T-helper 1 cell treated with Interleukin-12 subunit alpha and Interleukin-12 subunit beta and Interleukin-4 antibody, amounts not matched to agents 30 μg/mL and 1 μg/mL, for 36 hours (primary cell): Measurements from ENCODE around the gene ZNF213.
A peak's percentile ranks its signal among the peaks of the same experiment; 100 is the strongest.

ENCODE experiments used
- H3K27ac Mint-ChIP-seq: one replicate; pipeline ENCODE4 v1.8.0; 2021; ENCODE audit warnings: mild to moderate bottlenecking, mixed read lengths
- H3K27me3 Mint-ChIP-seq: one replicate; pipeline ENCODE4 v1.8.0; 2021; ENCODE audit warnings: low read depth, mixed read lengths
- H3K36me3 Mint-ChIP-seq: one replicate; pipeline ENCODE4 v1.8.0; 2021; ENCODE audit warnings: low read depth, mixed read lengths
- H3K4me1 Mint-ChIP-seq: one replicate; pipeline ENCODE4 v1.8.0; 2021; ENCODE audit warnings: low read depth, mixed read lengths
- H3K4me3 Mint-ChIP-seq: one replicate; pipeline ENCODE4 v1.8.0; 2021; ENCODE audit warnings: mild to moderate bottlenecking, moderate library complexity, mixed read lengths
- H3K9me3 Mint-ChIP-seq: one replicate; pipeline ENCODE4 v1.8.0; 2021; ENCODE audit warnings: mixed read lengths

ZNF213 gene

GRCh38 chr16:3118204-3118790, 16.5 kb upstream of the ZNF213 start:
- Mint-ChIP-seq H3K27ac (no peak overlapping the region), H3K4me1 (peaks cover 2% of the 10 kb centered on the region), H3K36me3 (peaks cover 2% of the 10 kb centered on the region), H3K27me3 (no peaks in the 10 kb centered on the region), H3K9me3 (no peaks in the 10 kb centered on the region), H3K4me3 (no peak overlapping the region)

- no peak overlapping the region for H3K27ac Mint-ChIP-seq
- no peaks in the 10 kb centered on the region for H3K36me3 Mint-ChIP-seq
- H3K27me3 Mint-ChIP-seq: no peaks in the 10 kb centered on the region
- H3K4me3 Mint-ChIP-seq: no peak overlapping the region
- H3K9me3 Mint-ChIP-seq: no peaks in the 10 kb centered on the region
- H3K4me1 Mint-ChIP-seq: peaks cover 7% of the 10 kb centered on the region
These were observed 16.0 kb upstream of the ZNF213 start for GRCh38 chr16:3118846-3119245.

GRCh38 chr16:3119286-3119685, 15.5 kb upstream of the ZNF213 start:
- Mint-ChIP-seq H3K4me3 (no peak overlapping the region), H3K27me3 (no peaks in the 10 kb centered on the region), H3K27ac (no peak overlapping the region), H3K36me3 (no peaks in the 10 kb centered on the region), H3K4me1 (peaks cover 7% of the 10 kb centered on the region), H3K9me3 (no peaks in the 10 kb centered on the region)

DNA sequence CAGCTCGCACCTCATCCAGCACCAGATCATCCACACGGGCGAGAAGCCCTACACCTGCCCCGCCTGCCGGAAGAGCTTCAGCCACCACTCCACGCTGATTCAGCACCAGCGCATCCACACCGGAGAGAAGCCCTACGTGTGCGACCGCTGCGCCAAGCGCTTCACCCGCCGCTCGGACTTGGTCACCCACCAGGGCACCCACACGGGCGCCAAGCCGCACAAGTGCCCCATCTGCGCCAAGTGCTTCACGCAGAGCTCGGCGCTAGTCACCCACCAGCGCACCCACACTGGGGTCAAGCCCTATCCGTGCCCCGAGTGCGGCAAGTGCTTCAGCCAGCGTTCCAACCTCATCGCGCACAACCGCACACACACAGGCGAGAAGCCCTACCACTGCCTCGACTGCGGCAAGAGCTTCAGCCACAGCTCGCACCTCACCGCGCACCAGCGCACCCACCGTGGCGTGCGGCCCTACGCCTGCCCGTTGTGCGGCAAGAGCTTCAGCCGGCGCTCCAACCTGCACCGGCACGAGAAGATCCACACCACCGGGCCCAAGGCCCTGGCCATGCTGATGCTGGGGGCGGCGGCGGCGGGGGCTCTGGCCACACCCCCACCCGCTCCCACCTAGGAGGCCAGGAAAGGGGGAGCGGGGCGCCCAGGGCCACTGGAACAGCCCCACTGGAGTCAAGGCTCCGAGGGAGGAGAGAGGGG, 15.0 kb upstream of the ZNF213 start:
- peaks cover 10% of the 10 kb centered on the region for H3K4me1 Mint-ChIP-seq
- no peak overlapping the region for H3K27ac Mint-ChIP-seq
- no peaks in the 10 kb centered on the region for H3K9me3 Mint-ChIP-seq
- H3K36me3 Mint-ChIP-seq: peaks cover 2% of the 10 kb centered on the region
- H3K4me3 Mint-ChIP-seq: no peak overlapping the region
- no peaks in the 10 kb centered on the region for H3K27me3 Mint-ChIP-seq

- Mint-ChIP-seq H3K9me3 (no peaks in the 10 kb centered on the region), H3K27me3 (no peaks in the 10 kb centered on the region), H3K4me1 (peaks cover 14% of the 10 kb centered on the region), H3K36me3 (peaks cover 5% of the 10 kb centered on the region), H3K27ac (no peak overlapping the region), H3K4me3 (no peak overlapping the region)
These were observed 14.4 kb upstream of the ZNF213 start for GRCh38 chr16:3120435-3120834.

DNA sequence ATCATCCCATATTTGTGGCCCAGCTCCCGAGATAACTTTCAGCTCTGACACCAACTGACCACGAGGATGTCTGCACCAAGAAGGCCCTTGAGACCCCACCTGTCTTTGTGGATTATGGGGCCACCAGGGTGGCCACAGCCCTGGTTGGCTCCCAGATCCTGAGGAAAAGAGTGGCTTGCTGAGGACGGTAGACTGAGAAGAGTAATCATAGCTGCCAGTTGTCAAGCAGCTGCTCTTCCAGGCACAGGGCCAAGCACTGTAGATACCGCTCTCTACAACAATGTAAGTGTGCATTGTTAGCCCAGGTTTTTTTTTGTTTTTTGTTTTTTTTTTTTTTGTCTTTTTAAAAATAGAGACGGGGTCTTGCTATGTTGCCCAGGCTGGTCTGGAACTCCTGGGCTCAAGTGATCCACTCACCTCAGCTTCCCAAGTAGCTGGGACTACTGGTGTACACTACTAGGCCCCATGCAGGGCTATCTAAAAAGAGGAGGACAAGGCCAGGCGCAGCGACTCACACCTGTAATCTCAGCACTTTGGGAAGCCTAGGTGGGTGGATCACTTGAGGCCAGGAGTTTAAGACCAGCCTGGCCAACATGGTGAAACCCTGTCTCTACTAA, 12.9 kb upstream of the ZNF213 start:
- H3K27me3 Mint-ChIP-seq: no peaks in the 10 kb centered on the region
- H3K9me3 Mint-ChIP-seq: no peaks in the 10 kb centered on the region
- H3K36me3 Mint-ChIP-seq: peaks cover 10% of the 10 kb centered on the region
- H3K4me1 Mint-ChIP-seq: peaks cover 22% of the 10 kb centered on the region
- H3K4me3 Mint-ChIP-seq: no peak overlapping the region
- no peak overlapping the region for H3K27ac Mint-ChIP-seq

DNA sequence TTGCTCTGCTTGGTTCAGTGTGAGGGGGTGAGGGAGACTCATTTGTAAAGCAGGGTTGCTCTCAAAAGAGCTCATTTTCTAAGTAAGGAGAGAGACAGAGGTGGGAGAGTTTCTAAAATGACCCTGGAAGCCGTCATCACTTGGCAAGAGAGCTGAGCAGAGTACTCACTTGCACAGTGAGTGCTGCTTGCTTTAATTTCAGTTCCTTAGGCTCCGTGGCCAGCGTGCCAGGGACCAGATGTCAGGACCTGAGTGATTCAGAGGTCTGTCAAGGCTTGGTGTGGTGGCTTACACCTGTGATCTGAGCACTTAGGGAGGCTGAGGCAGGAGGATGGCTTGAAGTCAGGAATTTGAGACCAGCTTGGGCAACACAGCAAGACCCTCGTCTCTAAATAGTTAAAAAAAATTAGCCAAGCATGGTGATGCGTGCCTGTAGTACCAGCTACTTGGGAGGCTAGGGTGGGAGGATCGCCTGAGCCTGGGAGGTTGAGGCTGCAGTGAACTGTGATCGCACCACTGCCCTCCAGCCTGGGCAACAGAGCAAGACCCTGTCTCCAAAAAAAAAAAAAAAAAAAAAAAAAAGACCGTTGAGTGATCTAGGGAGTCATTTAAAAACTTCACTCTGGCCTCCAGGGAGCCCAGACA, 11.8 kb upstream of the ZNF213 start:
- peaks cover 16% of the 10 kb centered on the region for H3K36me3 Mint-ChIP-seq
- H3K4me1 Mint-ChIP-seq: peaks cover 31% of the 10 kb centered on the region
- H3K4me3 Mint-ChIP-seq: peak overlapping the region; percentile 95
- peak overlapping the region; percentile 82 for H3K27ac Mint-ChIP-seq
- H3K27me3 Mint-ChIP-seq: no peaks in the 10 kb centered on the region
- H3K9me3 Mint-ChIP-seq: no peaks in the 10 kb centered on the region

GRCh38 chr16:3123986-3124886, 10.6 kb upstream of the ZNF213 start:
- H3K4me1 Mint-ChIP-seq: peaks cover 34% of the 10 kb centered on the region
- peak overlapping the region; percentile 95 for H3K4me3 Mint-ChIP-seq
- H3K27ac Mint-ChIP-seq: peak overlapping the region; percentile 94
- no peaks in the 10 kb centered on the region for H3K27me3 Mint-ChIP-seq
- H3K36me3 Mint-ChIP-seq: peaks cover 16% of the 10 kb centered on the region
- no peaks in the 10 kb centered on the region for H3K9me3 Mint-ChIP-seq

GRCh38 chr16:3127745-3128144, 7.1 kb upstream of the ZNF213 start:
- H3K4me3 Mint-ChIP-seq: peak overlapping the region; percentile 68
- peaks cover 22% of the 10 kb centered on the region for H3K36me3 Mint-ChIP-seq
- no peak overlapping the region for H3K27ac Mint-ChIP-seq
- peaks cover 41% of the 10 kb centered on the region for H3K4me1 Mint-ChIP-seq
- H3K27me3 Mint-ChIP-seq: no peaks in the 10 kb centered on the region
- H3K9me3 Mint-ChIP-seq: no peaks in the 10 kb centered on the region

- H3K4me3 Mint-ChIP-seq: peak overlapping the region; percentile 88
- H3K27me3 Mint-ChIP-seq: no peaks in the 10 kb centered on the region
- peak overlapping the region; percentile 83 for H3K27ac Mint-ChIP-seq
- H3K9me3 Mint-ChIP-seq: no peaks in the 10 kb centered on the region
- peaks cover 45% of the 10 kb centered on the region for H3K4me1 Mint-ChIP-seq
- peaks cover 27% of the 10 kb centered on the region for H3K36me3 Mint-ChIP-seq
These were observed 5.4 kb upstream of the ZNF213 start for GRCh38 chr16:3129137-3130131.

DNA sequence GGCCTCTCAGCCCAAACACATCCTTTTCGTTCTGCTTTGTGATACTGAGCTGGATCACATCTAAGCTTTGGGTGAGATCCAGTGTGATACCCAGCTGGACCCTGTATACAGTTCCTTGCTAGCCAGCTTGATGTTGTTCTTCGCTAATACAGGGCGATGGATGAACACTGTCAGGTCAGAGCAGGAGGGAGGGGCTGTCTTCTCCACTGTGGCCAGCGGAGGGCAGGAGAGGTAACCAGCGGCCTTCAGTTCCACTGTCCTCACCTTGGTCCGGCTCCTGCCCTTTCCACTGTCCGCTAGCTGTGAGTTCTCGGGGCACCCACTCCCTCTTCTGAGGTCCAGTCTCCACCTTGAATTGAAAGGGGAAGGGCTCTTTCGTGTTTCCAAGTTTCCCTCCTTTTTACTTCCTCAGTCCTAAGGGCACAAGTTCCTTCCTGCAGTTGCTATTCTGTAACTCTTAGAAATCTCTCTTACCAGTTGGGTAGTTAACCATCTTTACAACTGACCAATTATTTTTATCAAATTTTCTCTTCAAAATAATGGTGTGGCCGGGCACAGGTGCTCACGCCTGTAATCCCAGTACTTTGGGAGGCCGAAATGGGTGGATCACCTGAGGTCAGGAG, 3.0 kb upstream of the ZNF213 start:
- Mint-ChIP-seq H3K36me3 (peaks cover 18% of the 10 kb centered on the region), H3K27me3 (no peaks in the 10 kb centered on the region), H3K9me3 (no peaks in the 10 kb centered on the region), H3K27ac (peak overlapping the region; percentile 41), H3K4me1 (peaks cover 40% of the 10 kb centered on the region), H3K4me3 (no peak overlapping the region)

DNA sequence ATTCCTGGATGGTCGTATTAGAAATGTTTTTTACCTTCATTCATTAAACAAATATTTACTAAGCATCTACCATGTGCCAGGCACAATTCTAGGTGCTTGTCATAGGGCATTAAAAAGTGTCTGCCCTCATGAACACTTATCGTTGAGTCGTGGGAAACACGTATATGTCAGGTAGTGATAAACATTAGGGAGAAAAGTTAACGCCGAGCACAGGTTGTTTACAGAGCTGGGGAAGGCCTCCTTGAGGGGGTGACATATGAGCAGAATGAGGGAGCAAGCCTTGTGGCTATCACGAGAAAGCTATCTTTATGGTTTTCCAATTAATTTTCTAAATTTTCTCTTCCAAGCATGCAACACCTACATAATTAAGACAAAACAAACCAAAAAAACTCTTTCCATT, 985 bp upstream of the ZNF213 start:
- Mint-ChIP-seq H3K27ac (peak overlapping the region; percentile 98), H3K36me3 (peaks cover 11% of the 10 kb centered on the region), H3K4me3 (peak overlapping the region; percentile 92), H3K4me1 (peaks cover 31% of the 10 kb centered on the region), H3K9me3 (no peaks in the 10 kb centered on the region), H3K27me3 (no peaks in the 10 kb centered on the region)
